ENCODE data around the gene SLC10A7. TPM values are rescaled to one million over a fixed set of nuclear protein-coding genes. Genes with fewer than 3 reads are reported as not detected.
A peak's percentile ranks its signal among the peaks of the same experiment; 100 is the strongest.

The SLC10A7 gene
- total and polyA plus RNA-seq, 12 donors = 1.7 to 27.5 (median 13.0) TPM

- H3K36me3 ChIP-seq (replicated peaks in 1 of 2) = peaks cover 0 to under 1% of the 10 kb centered on the region in 2 donors
- no peaks in the 10 kb centered on the region for H3K27me3 ChIP-seq
- WGBS, 4 donors = 93 to 97% (median 95%) methylated on average over 4 of the region's 4 CpGs
- H3K4me1 ChIP-seq (replicated peaks in 1 of 2) = peaks cover 3 to 6% of the 10 kb centered on the region in 2 donors
- no peak overlapping the region for H3K4me3 ChIP-seq
- no peak overlapping the region for H3K27ac ChIP-seq
- no peaks in the 10 kb centered on the region for H3K9me3 ChIP-seq (replicated peaks in 1 of 3)
- no peak for TF ChIP-seq POLR2A (IDR thresholded peaks at IDR 0.05)
- TF ChIP-seq CTCF (IDR thresholded peaks at IDR 0.05) = no peak
- no peak for DNase-seq
- intact Hi-C loops (cut with DNase I) = no loop called here
Measured at GRCh38 chr4:146498291-146498690, 23.4 kb downstream of the SLC10A7 start.

GRCh38 chr4:146495269-146495668, 26.5 kb downstream of the SLC10A7 start:
- Histone ChIP-seq H3K27ac (peak overlapping the region in 1 of 5 donors; percentile 64), H3K9me3 (replicated peaks in 1 of 3) (no peaks in the 10 kb centered on the region), H3K36me3 (replicated peaks in 1 of 2) (no peaks in the 10 kb centered on the region), H3K4me1 (replicated peaks in 1 of 2) (peaks cover 3 to 6% of the 10 kb centered on the region in 2 donors), H3K27me3 (no peaks in the 10 kb centered on the region), H3K4me3 (no peak overlapping the region)
- TF ChIP-seq CTCF (IDR thresholded peaks at IDR 0.05) (no peak), POLR2A (IDR thresholded peaks at IDR 0.05) (no peak)
- WGBS, 4 donors = 44 to 76% (median 52%) methylated on average over 1 of the region's 1 CpG
- DNase-seq = no peak
- intact Hi-C loops (cut with DNase I) = no loop called here

- no peak overlapping the region for H3K4me3 ChIP-seq
- peaks cover 3 to 6% of the 10 kb centered on the region in 2 donors for H3K4me1 ChIP-seq (replicated peaks in 1 of 2)
- H3K27ac ChIP-seq = no peak overlapping the region
- DNase-seq = no peak
- H3K9me3 ChIP-seq (replicated peaks in 1 of 3) = no peaks in the 10 kb centered on the region
- WGBS, 4 donors = 90 to 95% (median 92%) methylated on average over 6 of the region's 6 CpGs
- no peak for TF ChIP-seq CTCF (IDR thresholded peaks at IDR 0.05)
- TF ChIP-seq POLR2A (IDR thresholded peaks at IDR 0.05) = no peak
- intact Hi-C loops (cut with DNase I) = no loop called here
- no peaks in the 10 kb centered on the region for H3K27me3 ChIP-seq
- no peaks in the 10 kb centered on the region for H3K36me3 ChIP-seq (replicated peaks in 1 of 2)
Measured at GRCh38 chr4:146494143-146494542, 27.6 kb downstream of the SLC10A7 start.

GRCh38 chr4:146490106-146490505, 31.6 kb downstream of the SLC10A7 start:
- Histone ChIP-seq H3K4me3 (no peak overlapping the region), H3K27me3 (no peaks in the 10 kb centered on the region), H3K27ac (no peak overlapping the region), H3K9me3 (replicated peaks in 1 of 3) (no peaks in the 10 kb centered on the region), H3K4me1 (replicated peaks in 1 of 2) (peaks cover 3 to 4% of the 10 kb centered on the region in 2 donors), H3K36me3 (replicated peaks in 1 of 2) (no peaks in the 10 kb centered on the region)
- intact Hi-C loops (cut with DNase I) = no loop called here
- no peak for DNase-seq
- no peak for TF ChIP-seq CTCF (IDR thresholded peaks at IDR 0.05)
- no peak for TF ChIP-seq POLR2A (IDR thresholded peaks at IDR 0.05)
- 80 to 95% (median 86%) methylated on average over 2 of the region's 2 CpGs for WGBS, 4 donors

Measured in adrenal gland (tissue), 12 donors.